Inflammatory macrophage treated with lipopolysaccharide for 1 hour (primary cell): ENCODE data around the gene FGF21.
"Not testable (repeated sequence)": the region's sequence is repeated elsewhere in the genome, so short reads cannot be mapped to it uniquely, and the experiment has no call there.

Experiments
- DNase-seq, 2 donors: peaks; one replicate each; pipeline ENCODE4 v3.0.0-alpha.2; 2020 to 2022

The FGF21 gene, protein sequence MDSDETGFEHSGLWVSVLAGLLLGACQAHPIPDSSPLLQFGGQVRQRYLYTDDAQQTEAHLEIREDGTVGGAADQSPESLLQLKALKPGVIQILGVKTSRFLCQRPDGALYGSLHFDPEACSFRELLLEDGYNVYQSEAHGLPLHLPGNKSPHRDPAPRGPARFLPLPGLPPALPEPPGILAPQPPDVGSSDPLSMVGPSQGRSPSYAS

DNA sequence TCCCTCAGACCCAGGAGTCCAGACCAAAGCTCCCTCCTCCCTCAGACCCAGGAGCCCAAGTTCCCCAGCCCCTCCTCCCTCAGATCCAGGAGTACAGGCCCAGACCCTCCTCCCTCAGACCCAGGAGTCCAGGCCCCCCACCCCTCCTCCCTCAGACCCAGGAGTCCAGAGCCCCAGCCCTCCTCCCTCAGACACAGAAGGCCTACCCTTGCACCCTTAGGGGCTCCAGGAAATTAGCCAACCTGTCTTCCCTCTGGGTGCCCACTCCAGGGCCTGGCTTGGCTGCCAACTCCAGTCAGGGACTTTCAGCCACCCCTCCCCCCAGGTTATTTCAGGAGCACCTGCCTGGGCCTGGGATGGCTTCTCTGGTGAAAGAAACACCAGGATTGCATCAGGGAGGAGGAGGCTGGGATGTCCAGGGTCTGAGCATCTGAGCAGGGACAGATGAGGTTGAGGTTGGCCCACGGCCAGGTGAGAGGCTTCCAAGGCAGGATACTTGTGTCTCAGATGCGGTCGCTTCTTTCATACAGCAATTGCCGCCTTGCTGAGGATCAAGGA is at the start of gene FGF21:
Gene FGF21 (plus strand): TSS at position 441 of the 558 bp plus-strand sequence. CDS start 713 bp downstream, outside the sequence.
- no peak for DNase-seq

DNA sequence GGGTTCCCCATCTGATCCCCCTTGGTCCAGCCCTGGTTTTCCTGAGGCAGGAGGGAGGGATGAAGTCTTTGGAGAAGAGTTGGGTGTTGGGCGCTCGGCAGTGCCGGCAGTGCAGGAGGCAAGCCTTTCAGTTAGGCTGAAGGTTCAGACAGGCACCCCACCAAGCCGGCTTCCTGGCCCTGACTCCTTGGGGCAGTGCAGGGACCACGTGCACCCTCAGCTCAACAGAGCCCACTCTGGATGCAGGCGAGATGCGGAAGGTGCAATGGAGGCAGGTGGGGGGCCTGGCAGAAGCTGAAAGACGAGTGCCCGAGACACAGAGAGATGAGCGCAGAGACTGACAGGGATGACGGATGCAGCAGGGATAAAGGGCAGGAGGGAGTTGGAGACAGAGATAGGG is 46.9 kb upstream of the FGF21 start:
- no peak for DNase-seq

DNA sequence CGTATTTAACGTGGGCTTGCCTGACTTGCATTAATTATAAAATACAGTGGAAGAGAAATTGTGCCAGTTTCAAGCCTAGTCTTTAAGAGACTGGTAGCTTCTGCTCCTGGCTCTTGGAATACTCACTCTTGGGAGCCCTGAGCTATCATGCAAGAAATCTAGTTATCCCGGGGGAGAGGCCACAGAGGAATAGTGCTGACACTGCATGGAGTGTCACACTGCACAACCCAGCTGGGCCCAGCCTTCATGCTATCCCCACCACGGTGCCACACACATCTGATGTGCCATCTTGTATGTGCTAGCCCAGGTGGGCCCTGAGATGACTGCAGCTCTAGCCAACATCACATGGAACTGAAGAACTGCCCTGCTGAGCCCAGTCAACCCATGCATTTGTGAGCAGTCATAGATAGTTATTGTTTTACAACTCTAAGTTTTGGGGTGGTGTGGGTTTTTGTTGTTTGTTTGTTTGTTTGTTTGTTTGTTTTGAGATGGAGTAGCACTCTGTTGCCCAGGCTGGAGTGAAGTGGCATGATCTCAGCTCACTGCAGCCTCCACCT is 44.1 kb upstream of the FGF21 start:
- DNase-seq = no peak

DNA sequence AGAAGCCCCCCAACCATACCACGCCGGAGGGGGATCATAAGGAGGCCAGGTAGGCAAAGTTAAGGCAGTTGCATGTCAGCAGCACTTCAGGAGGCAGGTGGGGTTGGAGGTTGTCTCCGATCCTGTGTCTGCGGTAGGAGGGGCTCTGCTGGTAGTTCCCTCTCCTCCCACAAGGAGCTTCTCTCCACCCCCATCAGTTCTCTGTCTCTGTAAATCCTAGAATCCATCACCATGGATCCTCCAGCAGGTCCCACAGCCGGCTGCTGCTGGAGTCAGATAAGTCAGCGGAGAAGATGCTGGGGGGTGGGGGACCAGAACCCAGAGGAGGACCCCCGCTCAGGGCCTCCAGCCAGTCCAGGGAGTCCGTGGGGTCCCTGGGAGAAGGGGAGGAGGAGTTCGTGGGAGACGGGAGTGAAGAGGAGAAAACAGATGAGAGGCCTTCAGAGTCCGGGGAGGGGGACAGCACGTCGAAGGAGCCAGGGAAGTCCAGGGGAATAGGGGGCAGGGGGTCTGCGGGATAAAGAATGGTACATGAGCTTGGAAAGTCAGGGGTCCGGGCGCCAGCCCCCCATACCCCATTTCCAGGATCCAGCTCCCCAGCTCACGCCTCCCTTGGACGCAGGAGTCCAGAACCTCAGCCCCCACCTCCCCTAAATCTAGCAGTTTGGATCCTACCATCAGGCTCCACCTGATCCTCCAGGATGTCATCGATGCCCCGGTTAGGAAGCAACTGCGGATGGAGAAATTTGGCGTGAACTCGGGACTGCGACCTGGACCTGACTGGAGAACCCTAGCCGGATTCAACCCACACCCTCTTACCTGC is 42.1 kb upstream of the FGF21 start:
- DNase-seq = no peak

DNA sequence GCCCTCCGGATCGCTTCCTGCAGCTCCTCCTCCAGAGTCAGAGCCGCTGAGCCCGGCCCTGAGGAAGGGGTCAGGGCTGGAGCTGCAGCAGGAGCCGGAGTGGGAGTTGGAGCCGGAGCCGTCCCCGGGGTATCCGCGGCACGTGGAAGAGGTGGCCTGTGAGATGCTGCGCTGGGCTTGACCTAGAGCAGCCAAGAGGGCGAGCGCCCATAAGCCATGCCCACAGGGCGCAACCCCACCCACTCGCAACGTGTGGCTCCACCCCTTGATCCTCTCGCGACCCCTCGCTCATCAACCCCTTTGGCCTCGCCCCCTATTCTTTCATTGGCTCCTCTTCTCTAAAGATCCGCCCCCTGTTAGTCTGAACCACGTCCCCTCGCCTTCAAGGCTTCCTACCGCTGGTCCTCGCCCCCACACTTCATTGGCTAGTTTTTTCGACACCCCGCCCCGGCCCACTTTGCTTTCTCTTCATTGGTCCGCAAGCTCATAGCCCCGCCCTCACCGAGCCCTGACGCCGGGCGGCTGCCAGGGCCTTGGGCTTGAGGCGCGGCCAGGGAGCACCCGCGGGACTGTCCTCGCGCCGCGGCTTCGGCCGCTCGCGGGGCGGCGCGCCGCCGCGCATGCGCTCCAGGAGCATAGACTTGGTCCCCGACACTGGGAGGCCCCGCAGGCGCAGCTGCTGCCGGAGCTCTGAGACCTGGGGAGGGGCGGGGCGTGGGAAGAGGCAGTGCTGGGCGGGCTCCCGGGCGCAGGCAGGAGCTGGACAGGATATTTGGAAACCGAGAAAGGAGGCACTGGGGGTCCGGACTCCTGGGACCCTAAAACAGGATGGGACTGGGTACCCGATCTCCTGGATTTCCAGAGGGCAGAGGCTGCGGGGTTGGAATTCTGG is 41.2 kb upstream of the FGF21 start:
- DNase-seq = peak; percentile 99

DNA sequence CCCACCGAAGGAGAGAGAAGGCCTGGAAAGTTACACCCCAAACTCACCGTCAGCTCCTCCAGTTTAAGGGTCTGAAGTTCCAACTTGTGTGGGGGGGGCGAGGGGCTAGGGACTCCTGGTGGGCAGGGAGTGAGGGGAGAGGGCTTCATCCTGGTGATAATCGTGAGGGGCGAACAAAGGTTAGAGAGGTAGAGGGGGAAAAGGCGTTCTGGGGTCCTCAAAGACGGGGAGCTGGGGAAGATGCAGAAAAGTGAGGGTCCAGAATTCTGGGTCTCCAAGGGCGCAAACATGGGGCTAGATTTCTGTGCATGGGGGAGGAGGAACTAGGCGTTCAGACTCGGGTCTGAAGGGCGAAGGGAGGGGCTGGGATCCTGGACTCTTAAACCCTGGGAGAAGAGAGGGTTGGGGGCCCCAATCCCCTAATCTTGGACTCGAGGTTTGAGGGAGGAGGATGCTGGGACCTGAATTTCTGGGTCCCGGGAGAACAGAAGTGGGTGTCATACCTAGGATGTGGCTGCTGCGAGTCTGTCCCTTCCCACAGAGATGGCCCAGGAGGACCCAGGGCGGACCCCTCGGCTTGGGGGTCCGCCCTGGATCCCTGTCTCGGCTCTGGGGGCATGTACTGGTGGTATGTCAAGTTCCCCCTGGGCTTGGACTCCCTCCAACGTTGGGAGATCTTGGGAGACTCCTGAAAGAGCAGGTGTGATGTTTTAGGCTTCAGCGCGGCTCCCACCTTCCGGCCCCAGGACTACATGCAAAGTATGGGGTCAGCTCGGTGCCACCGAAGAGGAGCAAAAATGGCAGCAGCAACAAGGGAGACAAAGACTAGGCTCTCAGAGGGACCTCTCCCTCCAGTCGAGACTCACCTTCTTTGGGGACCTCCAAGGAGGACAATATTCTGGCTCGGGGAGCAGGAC is 40.3 kb upstream of the FGF21 start:
- DNase-seq = no peak

DNA sequence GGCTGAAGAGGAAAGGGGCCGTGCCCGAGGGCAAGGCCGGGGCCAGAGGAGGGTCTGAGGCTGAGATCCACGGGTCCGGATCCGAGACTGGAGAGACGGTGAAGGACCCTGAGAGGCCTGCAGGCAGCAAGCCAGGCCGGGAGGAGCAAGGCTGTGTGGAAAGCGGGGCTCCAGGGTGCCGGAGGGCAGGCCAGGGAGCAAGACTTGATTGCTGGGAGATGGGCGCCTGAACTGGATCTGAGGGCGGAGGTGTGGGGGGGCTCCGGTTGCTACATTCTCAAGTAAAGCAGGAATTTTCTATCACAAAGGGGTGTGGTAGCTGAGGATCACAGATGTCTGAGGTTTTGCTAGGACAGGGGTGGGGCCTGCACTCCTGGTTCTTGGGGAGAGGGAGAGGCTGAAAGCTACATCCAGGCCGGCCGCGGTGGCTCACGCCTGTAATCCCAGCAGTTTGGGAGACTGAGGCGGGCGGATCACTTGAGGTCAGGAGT is 39.6 kb upstream of the FGF21 start:
- DNase-seq = no peak

DNA sequence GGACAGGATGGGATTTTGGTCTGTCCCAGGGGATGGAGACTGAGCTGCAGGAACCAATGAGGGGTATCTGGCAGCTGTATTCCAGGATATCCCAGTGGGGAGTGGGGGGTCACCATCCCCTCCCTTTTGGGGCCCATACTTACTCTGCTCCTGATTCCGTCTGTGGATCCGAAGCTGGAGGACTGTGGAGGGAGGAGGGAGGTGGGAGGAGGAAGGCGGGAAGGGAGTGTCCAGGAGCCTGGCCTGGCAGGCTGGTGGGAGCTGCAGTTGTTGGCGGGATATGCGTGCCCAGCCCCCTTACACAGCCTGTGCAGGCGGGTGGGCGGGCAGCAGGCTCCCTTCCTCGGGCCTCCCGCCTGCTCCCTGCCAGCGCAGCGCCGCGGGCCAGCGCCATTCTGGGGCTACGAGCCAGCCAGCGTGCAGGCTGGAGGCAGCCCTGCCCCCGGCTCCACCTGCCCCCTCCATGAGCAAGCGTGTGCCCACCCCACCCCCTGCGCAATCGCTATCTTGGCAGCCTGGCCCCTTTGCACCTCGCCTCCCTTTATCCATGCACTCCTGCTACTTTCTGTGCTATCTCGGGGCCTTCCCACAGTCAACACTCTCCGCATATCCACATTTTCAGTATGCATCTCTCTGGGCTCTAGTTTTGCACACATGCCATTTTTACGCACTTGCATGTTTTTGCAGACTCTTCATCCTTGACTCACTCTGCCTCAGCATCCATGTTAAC is 38.6 kb upstream of the FGF21 start:
- DNase-seq = no peak

DNA sequence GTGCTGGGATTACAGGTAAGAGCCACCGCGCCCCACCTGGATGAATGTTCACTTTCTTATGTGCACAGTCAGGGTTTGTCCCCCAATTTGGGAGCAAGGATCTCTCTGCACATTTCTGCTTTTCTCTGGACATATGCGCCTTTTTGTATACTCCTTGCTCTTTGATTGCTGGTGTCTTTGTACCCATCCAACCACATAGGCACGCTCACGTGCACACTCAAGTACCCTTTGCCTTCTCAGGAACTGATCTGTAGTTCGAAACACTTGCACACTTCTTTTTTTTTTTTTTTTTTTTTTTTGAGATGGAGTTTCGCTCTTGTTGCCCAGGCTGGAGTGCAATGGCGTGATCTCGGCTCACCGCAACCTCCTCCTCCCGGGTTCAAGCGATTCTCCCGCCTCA is 37.2 kb upstream of the FGF21 start:
- DNase-seq = not testable (repeated sequence)

DNA sequence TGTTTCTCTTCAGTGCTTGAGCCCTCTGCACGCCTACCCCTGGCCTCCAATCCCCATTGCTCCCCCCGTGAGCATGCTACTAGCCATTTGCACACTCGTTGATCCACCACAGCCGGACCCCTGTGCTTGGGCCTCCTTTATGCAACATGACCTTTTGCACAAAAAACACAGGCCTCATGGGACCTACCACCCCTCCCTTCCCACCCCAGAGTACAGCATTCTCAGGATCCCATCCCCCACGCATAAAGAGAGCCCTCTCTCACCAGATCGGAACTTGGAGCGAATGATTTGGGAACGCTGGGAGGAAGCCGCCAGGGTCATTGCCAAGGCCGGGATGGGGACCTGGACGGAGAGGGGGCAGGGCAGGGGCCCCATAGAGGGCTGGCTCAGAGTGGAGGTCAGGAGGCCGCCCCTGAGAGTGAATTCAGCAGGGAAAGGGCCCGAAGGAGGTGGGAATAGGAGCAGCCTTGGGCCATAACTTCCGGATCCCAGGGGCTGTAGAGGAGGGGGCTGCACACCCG is 36.6 kb upstream of the FGF21 start:
- no peak for DNase-seq

DNA sequence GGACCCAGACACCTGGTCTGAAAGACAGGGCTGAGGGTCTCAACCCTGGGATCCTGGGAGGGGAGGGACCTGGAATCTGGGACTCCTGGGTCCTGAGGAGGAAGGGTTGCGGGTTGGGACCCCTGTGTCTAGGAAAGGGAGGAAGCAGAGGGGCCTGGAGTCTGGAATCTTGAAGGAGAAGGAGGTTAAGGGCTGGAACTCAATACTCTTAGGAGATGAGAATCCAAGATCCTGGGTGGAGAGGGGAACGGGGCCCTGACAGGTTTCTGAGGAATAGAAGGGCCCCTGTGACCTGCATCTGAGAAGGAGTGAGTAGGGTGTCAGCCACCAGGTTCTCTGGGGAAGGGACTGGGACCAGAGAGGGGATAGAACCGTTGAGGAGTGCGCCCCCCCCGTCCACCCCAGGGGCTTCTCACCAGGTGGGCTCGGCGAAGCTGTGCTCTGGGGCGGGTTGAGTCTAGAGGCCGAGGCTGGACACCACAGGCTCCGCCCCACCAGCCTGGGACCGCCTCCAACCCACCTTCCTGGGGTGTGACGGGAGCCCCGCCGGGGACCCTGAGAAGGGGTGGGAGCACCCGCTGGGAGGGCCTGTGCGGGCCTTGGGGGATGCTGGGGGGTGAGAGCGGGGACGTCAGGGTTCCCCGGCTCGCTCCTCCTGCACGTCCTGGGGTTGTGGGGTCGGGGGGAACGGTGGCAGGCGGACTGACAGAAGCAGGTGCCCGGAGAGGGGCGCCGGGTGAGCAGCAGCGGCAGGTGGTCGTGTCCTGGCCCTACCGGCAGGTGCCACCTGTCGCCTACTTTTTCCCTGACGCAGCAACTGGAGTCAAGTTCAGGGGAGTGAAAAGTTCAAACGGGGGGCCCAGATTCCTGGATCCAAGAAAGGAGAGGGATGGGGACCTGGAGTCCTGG is 35.8 kb upstream of the FGF21 start, which contains the start of gene MAMSTR:
Gene MAMSTR (minus strand): TSS at position 463 of the 909 bp plus-strand sequence. CDS start 694 bp downstream, outside the sequence.
- no peak for DNase-seq

DNA sequence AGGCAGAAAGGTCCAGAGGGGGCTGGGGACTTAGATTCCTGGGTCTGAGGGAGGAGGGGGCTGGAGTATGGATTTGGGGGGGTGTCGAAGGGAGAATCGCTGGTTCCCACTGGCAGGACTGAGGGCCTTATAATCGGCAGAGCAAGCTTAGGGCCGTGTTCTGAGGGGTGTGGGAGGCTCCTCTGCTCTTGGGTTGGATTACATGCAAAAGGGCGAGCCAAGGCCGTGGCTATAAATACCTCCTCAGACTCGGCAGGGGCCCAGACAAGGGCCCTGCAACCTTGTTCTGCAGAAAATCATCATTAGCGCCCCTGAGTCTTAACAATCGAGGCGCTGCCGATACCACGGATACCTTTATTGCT is 35.1 kb upstream of the FGF21 start:
- DNase-seq = no peak

DNA sequence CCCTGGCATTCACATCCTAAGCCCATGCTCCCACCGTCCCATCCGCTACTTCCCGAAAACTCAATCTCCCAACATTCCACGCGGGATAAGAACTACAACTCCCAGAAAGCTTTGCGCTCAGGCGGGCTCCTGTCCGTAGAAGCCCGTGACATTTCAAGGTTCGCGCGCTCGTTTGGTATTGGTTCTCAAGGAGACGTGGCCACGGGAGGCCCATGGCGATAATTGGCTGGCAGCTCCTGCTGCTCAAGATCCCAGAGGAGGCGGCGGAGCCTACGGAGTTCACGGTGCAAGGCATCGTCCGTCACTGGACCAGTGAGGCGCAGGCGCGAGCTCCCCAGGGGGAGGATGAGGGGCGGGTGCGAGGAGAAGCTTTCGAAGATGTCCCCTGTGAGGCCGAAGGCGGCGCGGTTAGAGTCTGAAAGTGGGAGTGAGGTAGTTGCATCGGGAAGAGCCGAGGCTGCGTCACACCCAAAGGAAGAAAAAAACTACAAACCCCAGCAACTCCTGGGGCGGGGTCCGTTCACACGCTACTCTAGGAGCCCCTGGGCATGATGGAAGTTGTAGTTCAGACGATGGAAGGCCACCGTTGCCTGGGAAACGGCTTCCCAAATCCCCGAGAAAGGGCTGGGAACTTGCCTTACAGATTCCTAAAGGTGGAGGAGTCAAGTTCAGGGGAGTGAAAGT is 34.6 kb upstream of the FGF21 start:
- peak; percentile 97 to 98 for DNase-seq

DNA sequence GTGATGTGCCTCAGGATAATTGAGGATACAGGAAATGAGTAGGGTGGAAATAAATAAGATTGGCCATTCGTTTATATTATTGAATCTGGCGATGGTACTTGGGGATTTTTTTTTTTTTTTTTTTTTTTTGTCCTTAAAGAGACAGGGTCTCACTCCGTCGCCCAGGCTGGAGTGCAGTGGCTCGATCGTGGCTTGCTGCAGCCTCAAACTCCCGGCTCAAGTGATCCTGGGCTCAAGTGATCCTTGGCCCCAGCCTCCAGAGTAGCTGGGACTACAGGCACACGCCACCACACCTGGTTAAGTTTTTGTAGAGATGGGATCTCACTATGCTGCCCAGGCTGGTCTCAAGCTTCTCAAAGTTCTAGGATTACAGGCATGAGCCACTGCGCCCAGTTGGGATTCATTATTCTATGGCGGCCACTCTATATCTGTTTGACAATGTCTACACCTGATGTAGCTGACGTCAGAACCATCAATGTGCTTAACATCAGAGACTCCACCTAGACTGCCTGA is 33.1 kb upstream of the FGF21 start:
- DNase-seq = no peak

DNA sequence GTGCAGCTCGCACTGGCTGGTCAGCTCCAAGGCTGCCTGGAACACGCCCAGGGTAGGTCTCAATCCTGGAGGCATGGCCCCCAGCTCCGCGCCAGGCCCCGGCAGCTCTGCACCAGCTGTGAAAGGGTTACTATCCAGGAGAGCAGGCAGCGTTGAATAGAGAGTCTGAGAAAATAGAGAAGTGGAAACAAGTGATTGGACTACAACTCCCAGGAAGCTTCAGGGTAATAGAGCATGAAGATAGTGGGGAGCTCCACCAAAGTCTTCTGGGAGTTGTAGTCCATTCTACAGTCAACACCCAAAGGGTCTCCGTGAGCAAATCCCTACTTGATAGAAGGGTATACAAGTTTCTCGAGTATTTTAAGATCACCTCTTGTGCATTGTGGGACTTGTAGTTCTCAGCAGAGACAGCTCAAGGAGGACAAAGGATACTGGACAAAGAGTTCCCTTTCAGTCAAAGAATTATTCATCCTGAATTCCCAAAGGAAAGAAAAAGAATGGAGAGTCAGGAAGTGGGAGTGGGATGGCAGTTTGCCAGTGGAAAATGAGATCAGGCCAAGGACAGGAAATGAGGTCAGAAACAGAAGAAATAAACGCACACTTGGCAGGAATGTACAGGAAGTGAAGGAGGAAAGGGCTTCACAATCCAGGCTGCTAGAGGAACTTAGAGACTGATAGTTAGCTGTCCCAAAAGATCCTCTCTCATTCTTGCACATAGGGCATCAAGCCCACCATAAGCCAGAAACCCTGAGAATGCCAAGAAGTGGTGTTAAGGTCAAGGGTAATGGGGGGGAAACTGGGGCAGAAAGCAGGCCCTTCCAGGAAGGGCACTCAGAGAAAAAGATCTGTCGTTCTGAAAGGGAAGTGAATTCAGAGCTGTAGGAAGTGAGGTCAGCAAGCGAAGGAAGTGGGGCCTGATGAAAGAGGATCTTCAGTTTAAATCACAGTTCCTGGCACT is 30.2 kb upstream of the FGF21 start:
- DNase-seq = peak; percentile 52 to 63

DNA sequence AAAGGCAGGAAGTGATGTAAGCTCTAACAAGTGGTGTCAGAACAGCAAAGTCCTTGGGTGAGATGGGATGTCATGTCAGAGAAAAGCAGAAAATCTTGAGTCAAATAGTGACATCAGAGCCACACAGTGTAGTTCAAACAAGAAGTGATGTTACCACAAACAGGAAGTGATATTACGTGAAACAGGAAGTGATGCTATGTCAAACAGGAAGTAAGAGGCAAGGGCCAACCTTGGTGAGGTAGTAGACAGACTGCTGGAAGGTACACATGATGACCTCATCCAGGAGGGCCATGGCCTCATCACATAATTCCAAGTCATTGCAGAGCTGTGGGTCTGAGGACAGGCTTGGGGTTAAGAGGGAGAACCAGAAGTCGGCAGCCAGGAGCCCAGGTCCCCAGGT is 28.8 kb upstream of the FGF21 start:
- peak; percentile 55 to 56 for DNase-seq
